Activated CD8-positive, alpha-beta memory T cell treated with anti-CD3 and anti-CD28 coated beads for 4 hours (primary cell): ENCODE data around the gene PERP.
"Not testable (repeated sequence)": the region's sequence is repeated elsewhere in the genome, so short reads cannot be mapped to it uniquely, and the experiment has no call there.

Experiments used
- DNase-seq, 2 donors: peaks; one replicate each; pipeline ENCODE4 v3.0.0-alpha.2; 2020; ENCODE audit warnings: low read depth in 2 of 2

PERP gene

DNA sequence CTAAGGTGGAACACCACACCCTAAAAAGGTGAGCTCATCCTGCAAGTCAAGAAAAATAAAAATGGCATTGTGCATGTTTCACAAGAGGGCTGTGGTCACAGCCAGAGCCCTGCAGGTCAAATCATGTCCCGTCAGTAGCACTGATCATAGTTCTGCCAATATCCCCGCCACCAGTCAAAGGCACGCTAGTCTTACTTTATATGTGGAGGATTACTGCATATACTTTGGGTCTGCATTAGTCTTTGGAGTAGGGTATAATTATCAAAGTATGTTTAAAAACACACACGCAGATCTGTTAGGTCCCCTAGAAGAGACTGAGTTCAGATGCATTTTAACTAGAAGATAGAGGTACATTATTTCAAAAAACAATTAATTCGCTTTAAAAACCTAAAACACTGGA lies 1.8 kb downstream of the PERP start:
- DNase-seq: no peak

DNA sequence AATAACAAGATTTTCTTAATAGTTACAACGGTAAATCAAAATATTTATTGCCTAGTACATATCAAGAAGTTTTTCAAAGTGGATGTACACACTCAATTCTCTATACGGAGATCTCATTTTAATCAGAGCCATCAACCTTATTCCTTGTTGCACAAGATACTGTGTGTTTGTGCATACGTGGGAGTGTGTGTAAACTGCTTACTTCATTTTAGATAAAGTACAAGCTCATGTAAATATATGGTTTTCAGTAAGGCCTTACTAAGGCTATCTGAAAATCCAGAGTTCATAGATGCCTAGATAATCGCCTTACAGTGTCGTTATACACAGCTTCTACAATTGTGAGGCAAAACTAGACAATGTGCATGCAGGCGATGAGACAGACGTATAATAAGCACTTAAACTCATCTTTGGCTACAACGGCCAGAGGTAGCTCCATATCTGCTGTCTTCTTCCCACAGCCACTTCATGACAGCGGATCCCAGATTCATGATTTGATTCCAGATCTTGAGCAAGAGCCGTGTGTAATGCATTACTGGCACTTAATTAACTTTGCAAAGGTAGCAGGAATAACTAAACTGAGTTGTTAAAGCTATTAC lies 2.5 kb downstream of the PERP start:
- DNase-seq: no peak

DNA sequence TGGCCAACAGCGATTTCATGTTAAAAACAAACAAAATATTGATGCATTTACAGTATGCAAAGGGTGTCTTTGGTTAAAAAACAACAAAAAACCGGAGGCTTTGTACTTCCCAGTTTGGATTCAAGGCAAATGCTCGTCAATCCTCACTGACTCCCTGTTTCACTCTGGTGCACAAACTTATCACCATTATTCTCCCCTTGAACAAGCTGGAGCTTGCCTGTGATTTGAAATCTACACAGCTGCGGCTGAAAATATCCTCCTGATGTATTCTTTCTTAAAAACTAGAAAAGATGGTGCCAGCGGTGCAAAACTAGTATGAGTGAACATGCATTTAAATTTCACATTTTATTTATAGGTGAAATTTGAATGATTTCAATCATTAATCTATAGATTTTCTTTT lies 3.3 kb downstream of the PERP start:
- DNase-seq: no peak

DNA sequence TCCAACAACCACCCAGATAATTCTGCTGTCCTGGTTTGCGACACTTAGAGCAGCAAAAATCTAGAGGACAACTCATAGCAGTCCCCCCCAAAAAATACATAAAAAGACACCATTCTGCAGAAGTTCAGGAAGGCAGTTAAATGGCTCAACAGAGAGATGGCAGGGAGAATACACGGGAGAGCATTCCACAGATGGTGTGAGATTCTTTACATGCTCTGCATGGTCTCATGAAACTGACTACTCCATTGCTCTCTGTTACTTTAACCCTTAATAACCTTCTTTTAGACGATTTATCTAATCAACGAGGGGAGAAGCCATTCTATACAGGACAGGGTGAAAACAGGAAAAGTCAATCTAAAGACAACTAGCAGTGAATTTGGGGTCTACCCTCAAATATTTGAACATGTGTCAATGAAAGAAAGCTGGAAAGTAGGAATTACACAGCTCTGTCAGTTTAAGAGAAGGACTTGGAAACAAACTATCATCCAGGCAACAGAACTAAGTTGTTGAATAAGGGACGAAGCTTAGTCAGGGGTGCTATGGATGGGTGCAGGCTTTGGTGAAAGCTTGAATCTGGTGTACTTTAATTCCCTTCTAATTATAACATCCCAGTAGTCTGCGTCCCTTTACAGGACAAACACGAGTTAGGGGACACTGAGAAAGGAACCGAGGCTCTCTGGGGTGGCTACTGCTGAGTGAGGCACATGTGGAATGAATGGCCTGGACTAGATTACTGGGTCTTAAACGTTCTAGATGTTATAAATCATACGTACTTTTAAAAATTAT lies 5.1 kb downstream of the PERP start:
- no peak for DNase-seq

DNA sequence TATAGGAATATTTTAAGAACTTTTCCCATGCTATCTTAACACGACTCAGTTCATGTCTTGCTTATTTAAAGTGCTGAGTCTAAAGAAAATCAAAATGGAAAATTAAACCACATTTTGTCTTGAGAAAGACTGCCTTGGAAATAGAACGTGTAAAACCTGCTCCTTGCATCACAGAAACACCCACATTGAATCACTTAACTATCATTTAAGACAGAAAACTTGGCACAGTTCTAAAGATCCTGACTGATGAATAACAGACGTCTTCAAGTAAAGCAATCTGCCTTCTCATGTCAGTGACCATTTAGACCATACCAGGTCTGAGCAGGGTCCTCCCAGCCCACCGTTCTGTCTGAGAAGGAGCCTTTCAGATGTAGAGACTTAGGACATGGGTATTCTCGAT lies 7.4 kb downstream of the PERP start:
- DNase-seq: no peak

DNA sequence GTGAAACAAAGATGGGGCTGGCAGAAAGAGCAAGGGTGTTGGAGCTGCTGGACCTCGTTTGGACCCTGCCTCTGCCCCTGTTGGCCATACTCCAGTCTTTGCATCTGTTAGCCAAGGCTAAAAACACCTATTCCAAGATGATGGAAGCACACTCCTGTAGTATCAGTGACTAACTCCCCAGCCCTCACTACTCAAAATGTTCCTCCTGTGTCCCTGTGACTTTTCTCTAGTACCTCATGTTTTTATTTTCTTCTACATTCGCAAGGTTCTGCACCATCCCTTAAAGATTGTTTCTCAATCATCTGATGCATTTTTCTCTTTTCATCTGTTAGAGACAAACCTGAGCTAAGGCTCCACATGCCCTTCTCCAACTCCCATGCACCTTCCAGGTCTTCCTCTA lies 8.9 kb downstream of the PERP start:
- DNase-seq: no peak

DNA sequence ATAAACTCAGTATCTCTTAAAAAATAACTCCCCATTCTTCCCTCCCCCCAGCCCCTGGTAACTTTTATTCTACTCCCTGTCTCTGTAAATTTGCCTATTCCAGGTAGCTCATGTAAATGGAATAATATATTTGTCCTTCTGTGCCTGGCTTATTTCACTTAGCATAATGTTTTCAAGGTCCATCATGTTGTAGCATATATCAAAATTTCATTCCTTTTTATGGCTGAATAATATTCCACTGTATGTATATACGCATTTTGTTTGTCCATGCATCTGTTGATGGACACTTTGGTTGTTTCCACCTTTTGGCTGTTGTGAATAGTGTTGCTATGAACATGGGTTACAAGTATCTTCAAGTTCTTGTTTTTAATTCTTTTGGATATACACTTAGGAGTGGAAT lies 13.0 kb downstream of the PERP start:
- DNase-seq: no peak

DNA sequence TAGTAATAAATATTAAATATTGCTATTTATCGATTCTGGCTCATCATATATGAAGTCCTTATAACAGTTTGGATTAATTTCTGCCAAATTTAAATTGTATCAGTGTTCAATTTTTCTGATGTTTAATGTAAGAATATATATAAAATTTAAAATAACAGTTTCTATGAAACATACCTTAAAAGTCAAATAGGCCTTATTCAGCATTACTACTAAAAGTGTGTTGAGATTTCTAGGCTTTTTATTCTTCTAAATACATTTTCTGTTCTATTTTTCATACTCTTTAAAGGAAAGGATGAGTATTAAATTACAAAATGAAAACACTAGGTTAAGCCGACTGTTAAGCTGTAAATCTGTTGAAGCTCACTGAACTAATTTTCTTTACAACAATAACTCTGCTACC lies 13.6 kb downstream of the PERP start:
- no peak for DNase-seq

DNA sequence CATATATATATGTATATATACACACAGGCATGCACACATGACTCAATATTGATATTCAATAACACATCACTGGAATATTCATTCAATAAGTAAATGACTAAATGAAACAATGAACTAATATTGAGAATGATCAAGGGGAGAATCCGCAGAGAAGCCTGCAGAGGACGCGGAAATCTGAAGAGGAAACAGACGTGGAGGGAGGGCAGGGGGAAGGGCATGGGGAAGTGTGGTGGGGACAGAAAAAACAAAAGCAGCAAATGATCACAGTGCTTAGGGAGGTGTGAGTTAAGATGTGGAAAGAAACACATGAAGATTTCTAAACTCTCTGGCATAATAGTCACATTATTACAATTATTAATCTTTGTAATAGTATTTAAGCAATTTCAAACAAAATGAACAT lies 14.5 kb downstream of the PERP start:
- no peak for DNase-seq

DNA sequence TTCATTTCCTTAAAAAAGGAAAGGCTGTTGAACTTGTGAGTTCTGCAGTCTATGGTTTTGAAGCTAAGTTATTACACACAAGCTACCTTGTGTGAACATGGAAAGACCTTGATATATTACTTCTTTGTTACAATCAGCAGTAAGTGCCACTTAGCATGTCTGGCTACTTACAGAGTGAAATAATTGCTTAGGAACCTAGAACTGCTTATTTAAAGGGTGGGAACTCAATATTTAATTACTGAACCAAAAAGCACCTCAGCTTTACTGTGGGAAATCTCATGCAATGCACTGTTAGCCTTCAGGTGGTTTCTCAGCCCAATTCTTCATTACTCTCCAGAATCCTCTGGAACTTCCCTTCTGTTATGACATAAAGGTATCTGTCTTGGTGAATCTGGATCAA lies 17.9 kb downstream of the PERP start:
- no peak for DNase-seq

DNA sequence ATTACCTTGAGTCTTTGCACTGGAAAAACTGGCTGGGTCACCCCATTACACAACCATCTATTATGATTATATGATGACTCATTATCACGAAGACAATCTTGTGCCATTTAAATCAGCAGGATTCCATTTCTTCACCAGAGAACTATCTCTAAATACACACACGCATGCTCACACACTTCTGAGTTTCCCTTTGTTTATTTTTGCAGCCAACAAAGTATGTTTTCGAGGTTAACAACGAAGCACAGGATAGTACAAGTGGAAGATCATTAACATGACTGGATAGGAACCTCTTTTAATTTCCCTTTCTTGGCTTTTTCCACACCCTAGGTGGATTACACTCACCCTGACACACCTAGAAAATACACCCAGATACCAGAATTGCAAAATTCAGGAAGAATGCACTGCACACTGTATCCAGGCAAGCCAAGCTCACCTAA lies 18.9 kb downstream of the PERP start:
- no peak for DNase-seq

DNA sequence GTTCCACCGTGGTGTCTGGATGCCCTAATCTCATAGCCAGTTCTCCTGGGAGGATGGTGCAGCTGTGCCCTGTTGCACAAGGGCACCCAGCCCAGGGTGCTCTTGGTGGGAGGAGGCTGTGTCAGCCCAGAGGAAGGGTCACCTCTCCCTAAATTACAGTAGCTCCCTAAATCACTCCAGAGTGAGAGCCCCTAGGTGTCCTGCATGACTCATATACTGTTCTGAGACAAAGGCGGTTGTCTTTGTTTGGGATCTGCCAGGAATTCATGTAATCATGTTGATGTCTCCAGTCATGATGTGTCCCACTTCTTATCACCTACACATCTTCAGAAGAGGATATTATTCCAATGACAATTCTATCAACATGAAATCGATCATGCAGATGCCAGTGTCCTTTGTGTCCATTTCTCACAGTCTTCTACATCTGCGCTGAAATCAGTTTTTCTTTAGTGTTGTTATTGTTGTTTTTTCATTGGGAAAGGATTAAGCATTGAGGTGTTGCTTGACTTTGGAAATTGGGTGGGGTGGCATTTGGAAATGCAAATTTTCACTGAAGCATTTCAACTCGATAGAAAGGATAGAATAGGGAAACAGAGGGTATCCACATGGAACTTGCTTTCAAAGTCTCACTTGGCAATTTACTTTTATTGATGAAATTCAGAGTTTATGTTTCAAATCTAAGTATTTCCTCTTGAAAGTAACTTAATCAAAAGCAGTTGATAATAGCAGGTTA lies 19.5 kb downstream of the PERP start:
- DNase-seq: no peak

DNA sequence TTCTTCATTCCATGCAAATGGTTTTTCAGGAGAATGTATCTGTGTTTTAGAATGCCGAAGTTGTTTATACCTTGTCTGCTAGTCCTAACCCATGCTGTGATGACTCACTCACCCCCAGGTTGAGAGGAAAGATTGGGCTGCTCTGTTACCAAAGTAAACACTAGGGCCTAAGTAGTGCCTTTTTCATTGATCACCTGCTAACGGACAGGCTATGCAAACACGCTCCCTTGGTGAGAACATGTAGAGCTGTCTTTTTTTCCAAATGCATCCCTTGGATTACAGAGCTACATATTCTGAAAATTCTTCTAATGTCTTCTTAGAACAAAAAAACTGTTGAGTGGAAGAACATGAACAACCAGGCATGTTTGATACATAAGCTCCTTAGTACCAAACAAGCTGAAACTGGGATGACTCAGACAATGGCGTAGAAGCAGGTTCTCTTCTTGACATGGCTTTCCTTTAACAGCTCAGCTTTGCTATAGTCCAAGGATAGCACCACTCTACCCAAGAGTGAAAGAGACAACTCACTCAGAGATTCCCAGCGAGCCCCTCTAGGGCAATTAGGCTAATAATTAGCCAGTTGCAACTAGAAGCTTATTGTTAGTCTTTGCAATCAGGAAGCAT lies 20.5 kb downstream of the PERP start:
- DNase-seq: no peak

DNA sequence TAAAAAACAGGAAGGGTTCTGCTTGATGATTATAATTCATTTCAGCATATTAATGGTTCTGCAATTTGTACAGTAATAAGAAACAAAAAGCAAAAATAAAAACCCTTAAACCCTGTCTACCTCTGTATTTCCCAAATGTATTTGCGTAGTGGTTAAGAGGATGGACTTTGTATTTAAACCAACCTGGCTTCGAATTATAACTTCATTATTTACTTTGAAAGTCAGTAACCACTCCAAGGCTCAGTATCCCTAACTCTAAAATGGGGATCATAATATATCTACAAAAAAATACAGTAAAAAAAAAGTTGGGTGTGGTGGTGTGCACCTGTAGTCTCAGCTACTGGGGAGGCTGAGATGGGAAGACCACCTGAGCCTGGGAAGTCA lies 21.4 kb downstream of the PERP start:
- DNase-seq: no peak

DNA sequence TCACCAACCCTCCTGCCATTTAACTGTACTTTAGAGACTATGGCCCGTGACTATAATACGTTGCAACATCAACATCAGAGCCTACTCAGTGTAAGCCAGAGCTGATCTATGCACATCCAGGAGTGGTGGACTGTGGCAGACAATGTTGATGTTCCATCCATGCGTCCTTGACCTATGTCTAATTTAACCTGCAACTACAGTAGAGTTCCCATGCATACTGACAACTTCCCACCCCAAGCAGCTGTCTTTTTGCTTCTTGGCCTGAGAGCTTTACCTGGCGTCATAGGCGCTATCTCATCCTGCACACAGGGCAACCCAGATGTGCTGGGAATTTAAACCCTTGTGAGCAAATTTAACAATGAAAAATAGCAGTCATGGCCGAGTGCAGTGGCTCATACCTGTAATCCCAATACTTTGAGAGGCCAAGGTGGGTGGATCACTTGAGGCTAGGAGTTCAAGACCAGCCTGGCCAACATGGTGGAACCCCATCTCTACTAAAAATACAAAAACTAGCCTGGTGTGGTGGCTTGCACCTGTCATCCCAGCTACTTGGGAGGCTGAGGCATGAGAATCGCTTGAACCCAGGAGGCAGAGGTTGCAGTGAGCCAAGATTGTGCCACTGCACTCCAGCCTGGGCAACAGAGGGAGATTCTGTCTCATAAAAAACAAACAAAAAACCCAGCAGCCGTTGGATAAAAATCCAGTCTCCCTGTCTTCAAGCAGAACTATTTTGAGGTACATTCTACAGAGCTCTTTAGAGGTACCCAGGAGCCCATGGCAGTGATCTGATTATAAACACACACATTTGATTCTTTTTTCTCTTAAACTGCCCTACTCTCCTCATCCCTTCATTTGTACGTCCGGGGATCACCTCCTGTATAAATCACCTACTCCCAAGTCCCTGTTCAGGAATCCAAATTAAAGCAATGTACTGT lies 22.0 kb downstream of the PERP start:
- no peak for DNase-seq

DNA sequence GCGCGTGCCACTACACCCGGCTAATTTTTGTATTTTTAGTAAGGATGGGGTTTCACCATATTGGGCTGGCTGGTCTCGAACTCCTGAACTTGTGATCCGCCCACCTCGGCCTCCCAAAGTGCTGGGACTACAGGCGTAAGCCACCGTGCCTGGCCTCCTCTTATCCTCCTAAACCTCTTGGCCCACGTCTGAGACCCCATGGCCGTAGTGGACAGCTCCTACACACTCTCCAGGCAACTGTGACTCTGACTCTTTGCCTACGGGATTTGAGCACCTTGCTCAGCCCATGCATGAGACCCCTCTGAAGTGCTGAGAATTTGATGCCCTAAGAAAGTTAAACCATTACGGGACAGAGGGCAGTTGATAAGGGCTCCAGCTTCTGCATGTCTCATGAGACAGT lies 25.0 kb downstream of the PERP start:
- DNase-seq: no peak

DNA sequence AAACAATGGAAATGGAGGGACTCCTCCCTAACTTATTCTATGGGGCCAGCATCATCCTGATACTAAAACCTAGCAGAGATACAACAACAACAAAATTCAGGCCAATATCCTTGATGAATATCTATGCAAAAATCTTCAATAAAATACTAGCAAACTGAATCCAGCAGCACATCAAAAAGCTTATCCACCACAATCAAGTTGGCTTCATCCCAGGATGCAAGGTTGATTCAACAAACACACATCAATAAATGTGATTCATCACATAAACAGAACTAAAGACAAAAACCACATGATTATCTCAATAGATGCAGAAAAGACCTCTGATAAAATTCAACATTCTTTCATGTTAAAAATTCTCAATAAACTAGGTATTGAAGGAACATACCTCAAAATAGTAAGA lies 27.7 kb downstream of the PERP start:
- not testable (repeated sequence) for DNase-seq

DNA sequence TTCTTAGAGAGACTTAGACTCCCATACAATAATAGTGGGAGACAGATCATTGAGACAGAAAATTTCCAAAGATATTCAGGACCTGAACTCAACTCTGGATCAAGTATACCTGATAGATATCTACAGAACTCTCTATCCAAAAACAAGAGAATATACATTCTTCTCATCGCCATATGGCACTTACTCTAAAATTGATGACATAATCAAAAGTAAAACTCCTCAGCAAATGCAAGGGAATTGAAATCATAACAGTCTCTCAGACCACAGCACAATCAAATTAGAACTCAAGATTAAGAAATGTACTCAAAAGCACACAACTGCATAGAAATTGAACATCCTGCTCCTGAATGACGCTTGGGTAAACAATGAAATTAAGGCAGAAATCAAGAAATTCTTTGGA lies 28.7 kb downstream of the PERP start:
- no peak for DNase-seq

DNA sequence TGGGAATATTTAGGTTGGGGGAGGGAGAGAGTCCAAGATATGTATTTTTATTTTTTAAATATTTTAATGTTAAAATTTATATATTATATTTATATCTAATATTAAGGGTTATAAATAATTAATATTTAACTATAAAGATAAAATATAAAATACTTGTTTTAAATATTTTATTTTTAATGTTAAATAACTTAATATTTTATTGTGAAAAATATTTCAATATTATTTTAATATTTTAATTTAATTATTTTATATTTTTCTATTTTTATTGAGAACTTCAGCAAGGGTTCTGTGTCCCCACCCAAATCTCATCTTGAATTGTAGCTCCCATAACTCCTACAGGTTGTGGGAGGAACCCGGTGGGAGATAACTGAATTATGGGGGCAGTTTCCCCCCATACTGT lies 34.0 kb downstream of the PERP start:
- no peak for DNase-seq

DNA sequence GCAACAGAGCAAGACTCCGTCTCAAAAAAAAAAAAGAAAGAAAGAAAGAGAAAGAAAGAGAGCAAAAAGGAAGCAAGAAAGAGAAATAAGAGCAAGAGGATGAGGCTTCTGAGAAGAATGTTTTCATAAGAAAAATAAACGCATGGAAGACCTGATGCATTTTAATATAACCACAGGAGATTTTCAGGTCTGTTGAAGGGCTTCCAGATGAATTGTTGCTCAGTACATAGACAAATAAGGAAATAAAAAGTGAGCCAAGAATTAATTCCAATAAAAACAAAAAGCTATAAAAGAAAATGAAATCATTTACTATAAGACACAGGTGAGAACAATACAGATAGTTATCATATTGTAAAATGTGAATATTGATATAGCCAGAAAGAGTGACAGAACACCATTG lies 43.5 kb downstream of the PERP start:
- DNase-seq: no peak

DNA sequence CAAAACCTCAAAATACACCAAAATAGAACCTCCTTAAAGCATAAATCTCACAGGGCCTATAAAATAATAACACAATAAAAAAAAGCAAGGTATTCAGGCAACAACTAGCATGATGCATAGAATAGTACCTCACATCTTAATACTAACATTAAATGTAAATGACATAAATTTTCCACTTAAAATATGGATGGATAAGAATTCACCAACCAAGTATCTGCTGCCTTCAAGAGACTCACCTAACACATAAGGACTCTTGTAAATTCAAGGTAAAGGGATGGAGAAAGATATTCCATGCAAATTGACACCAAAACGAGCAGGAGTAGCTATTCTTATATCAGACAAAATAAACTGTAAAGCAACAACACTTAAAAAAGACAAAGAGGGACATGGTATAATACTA lies 52.2 kb downstream of the PERP start:
- no peak for DNase-seq

DNA sequence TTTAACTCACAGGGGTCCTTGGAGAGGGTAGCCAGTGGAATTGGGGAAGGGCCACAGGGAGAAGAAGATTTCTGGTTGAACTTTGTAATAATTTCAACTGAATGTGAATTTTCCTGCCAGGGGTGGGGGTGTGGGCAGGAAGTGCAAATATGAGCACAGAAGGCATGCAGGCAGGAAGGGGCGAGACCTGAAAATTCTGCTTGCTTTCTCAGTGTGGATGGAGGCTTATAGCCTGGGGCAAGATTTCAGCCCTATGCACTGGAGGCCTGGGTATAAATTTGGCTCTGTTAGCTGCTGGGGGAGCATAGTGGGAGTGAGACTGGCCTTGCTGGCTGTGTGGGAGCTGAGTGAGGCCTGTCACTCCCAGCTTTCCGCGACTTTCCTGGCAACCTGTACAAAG lies 54.4 kb downstream of the PERP start:
- no peak for DNase-seq
